SK-N-MC (cell line): ENCODE results near the gene STAT5B.

Source experiments
- EZH2 ChIP-seq: fragments of 200-600 bp; sonication (generic); IDR thresholded peaks from one replicate; pipeline ENCODE4 v1.6.1; 2017; ENCODE audit warnings: antibody characterized with exemption
- FOXP2 ChIP-seq: optimal IDR thresholded peaks from 2 replicates; pipeline ENCODE3; 2011; ENCODE audit warnings: mild to moderate bottlenecking, moderate library complexity; ENCODE audit not compliant: insufficient read depth; ENCODE audit errors: extremely low read length, control extremely low read depth
- POLR2AphosphoS5 ChIP-seq: IDR thresholded peaks from 2 replicates; pipeline ENCODE4 v1.6.1; 2012; ENCODE audit warnings: mild to moderate bottlenecking, low read depth, low read length, borderline replicate concordance

- TF ChIP-seq POLR2AphosphoS5 (no peak), EZH2 (no peak), FOXP2 (no peak)
Observed at GRCh38 chr17:42323268-42323773, 47.1 kb upstream of the STAT5B start.
